ENCODE data around the gene CD164L2. TPM values are rescaled to one million over a fixed set of nuclear protein-coding genes. Genes with fewer than 3 reads are reported as not detected.

The CD164L2 gene
- total RNA-seq, 3 donors from 2014 or later: not detected

DNA sequence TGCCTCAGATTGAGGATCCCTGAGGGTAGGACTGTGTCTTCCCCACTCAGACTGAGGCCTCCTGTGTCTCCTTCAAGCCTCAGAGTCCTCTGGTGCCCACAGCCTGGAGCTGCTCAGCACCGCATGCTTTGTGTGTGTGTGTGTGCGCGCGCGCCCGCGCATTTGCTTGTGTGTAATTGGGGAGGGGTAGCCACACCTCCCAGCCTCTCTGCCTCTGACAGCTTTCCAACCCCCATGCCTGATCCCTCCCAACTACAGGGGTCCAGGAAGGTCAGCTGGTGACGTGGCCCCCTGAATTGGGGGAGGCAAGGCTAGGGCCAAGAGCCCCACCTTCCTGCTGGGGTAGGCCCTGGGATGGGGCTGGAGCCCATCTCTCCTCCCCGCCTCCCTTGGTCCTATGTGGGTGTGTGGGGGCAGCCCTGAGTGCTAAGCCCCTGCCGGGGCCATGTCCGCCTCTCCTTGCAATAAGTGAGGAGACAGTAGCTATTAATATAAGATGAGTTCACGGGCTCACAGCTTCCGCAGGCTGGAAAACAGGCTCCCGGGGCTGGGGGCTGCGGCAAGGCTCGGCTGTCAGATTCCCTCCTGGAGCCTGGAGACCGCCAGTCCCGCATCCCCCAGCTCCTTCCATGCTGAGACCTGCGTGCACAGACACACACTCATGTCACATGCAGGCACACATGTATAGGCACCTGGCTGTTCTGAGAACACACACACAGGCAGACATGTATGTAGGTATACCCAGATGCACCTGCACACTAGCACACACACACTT lies 16.3 kb upstream of the CD164L2 start:
- no peak for DNase-seq
- Mint-ChIP-seq H3K4me3 (no peak overlapping the region), H3K27me3 (ENCODE audit: low read depth) (no peaks in the 10 kb centered on the region), H3K36me3 (ENCODE audit: insufficient read depth) (no peaks in the 10 kb centered on the region), H3K9me3 (no peaks in the 10 kb centered on the region), H3K4me1 (ENCODE audit: low read depth) (peaks cover 26% of the 10 kb centered on the region)
- no peak for ATAC-seq

DNA sequence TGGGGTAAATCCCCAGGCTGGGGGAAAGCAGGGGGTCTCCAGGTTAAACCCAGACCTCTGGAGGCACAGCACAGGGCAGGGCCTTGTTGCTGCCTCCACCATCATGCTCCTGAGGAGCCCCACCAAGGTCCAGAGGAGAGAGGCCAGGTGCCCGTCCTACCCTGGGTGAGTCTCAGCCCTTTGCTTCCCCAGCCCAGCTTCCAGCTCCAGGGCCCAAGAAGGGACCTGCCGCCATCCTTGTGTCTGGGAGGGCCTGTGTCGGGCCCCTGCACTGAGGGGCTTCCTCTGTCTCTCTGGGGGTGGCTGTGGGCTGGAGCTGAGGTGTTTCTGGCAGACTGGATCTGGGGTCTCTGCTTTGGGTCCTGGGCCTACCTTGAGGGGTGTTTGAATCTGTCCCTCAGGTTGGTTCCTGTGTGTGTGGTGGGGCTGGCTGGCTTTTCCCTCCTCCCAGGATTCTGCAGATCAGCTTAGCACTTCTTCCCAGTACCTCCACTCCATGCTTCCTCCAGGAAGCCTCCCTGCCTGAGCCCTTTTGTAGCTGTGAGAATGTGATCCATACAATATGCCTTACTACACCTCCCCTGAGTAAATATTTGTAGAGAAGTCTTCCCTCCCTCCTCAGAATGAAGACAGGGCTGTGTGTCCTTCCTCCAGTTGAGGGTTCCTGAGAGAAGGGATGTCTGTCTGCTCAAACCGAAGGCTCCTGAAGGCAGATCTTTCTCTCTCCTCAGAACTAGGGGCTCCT lies 15.4 kb upstream of the CD164L2 start:
- no peak for DNase-seq

DNA sequence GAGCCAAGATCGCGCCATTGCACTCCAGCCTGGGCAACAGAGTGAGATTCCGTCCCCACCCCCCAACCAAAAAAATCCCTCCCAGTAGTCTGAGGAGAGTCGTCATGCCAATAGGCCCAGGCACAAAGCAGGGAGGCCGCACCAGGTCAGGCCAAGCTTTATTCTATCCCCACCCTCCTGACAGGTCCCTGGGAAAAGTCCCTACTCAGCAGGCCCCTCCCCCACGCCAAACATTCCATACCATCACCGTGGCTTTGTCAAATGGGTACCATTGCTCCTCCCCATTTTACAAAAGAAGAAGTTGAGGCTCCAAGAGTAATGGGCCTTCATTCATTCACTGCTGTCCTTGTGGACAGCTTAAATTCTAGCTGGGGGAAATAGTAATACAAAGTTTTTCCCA lies 14.6 kb upstream of the CD164L2 start:
- no peaks in the 10 kb centered on the region for H3K27me3 Mint-ChIP-seq (ENCODE audit: low read depth)
- no peak overlapping the region for H3K4me3 Mint-ChIP-seq
- no peaks in the 10 kb centered on the region for H3K36me3 Mint-ChIP-seq (ENCODE audit: insufficient read depth)
- DNase-seq: no peak
- ATAC-seq: no peak
- H3K9me3 Mint-ChIP-seq: no peaks in the 10 kb centered on the region
- peaks cover 12% of the 10 kb centered on the region for H3K4me1 Mint-ChIP-seq (ENCODE audit: low read depth)

More for the DNA sequence above, 15.4 kb upstream of the CD164L2 start:
- ATAC-seq: no peak
- H3K36me3 Mint-ChIP-seq (ENCODE audit: insufficient read depth): no peaks in the 10 kb centered on the region
- peaks cover 19% of the 10 kb centered on the region for H3K4me1 Mint-ChIP-seq (ENCODE audit: low read depth)
- no peak overlapping the region for H3K4me3 Mint-ChIP-seq
- H3K27me3 Mint-ChIP-seq (ENCODE audit: low read depth): no peaks in the 10 kb centered on the region
- no peaks in the 10 kb centered on the region for H3K9me3 Mint-ChIP-seq

DNA sequence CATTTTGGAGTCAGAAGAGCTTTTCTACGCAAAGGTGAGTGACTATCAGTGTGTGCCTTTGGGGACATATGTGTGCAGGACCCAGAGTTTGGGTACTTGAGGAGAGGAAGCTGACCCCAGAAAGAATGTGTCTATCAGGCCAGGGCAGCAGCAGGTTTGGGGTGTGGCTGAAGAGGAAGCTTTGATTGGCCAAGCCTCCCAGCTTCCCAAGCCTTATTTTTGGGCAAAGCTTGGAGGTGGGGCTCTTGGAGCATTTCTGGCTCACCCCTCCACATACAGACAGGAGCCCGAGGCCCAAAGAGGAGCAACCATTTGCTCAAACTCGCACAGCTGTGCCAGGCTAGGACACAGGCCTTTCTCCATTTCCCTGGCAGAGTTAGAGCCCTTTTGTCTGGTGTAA lies 14.0 kb upstream of the CD164L2 start:
- H3K4me1 Mint-ChIP-seq (ENCODE audit: low read depth): peaks cover 10% of the 10 kb centered on the region
- no peaks in the 10 kb centered on the region for H3K27me3 Mint-ChIP-seq (ENCODE audit: low read depth)
- no peak overlapping the region for H3K4me3 Mint-ChIP-seq
- ATAC-seq: no peak
- no peaks in the 10 kb centered on the region for H3K36me3 Mint-ChIP-seq (ENCODE audit: insufficient read depth)
- no peaks in the 10 kb centered on the region for H3K9me3 Mint-ChIP-seq
- DNase-seq: no peak

DNA sequence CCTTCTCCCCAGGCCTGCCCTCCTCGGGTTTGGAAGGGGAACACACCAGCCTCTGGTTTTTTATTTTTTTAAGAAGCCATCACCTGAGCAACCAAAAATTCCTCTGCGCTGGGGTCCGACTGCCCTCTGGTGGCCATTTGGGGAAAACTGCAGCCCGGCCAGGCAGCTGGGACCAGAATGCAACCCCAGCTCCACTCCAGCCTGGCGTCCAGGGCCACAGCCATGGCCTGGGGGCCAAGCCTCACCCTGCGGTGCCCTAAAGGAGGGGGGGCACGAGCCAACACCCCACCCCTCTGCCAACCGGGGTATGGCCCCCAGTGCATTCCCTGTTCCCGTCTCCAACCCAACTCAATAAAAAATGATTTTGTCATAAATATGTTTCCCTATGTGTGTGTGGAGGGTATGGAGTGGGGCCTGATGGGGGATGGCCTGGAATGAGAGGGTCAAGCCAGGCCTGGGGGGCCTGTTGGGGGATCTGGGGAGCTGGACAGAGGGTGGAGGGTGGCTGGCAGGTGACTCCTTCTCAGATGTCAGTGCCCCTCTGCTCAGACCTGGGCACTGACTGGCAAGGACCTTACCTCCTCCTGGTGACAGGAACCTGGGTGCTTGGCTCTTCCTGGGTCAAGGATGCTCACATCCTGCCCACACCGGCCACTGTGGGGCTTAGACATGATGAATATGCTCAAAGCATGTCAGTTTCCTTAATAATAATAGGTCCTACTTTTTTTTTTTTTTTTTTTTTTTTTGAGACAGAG lies 12.5 kb upstream of the CD164L2 start:
- ATAC-seq (peak; percentile 18 to 26), DNase-seq (peak; percentile 78)
- no peaks in the 10 kb centered on the region for H3K27me3 Mint-ChIP-seq (ENCODE audit: low read depth)
- no peaks in the 10 kb centered on the region for H3K36me3 Mint-ChIP-seq (ENCODE audit: insufficient read depth)
- no peak overlapping the region for H3K4me3 Mint-ChIP-seq
- H3K4me1 Mint-ChIP-seq (ENCODE audit: low read depth): peaks cover 14% of the 10 kb centered on the region
- H3K9me3 Mint-ChIP-seq: no peaks in the 10 kb centered on the region

DNA sequence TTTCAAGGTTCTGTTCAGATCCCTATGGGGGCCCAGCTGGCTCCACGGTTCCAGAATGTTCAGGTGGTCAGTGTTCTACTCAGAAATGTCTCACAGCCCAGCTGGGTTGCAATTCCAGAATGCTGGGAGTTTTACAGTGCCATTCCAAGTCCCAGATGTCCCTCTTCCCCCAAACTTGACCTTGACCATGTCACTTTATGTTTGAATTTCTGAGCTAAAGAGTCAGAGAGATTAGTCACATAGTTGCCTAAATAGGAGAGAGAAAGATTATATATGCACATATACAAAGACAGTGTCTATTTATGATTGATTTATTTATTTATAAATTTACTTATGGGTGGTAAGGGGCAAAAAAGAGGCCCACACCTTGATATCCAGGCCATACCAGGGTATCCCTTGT lies 11.8 kb upstream of the CD164L2 start:
- ATAC-seq (no peak), DNase-seq (no peak)
- H3K36me3 Mint-ChIP-seq (ENCODE audit: insufficient read depth): no peaks in the 10 kb centered on the region
- H3K4me3 Mint-ChIP-seq: no peak overlapping the region
- no peaks in the 10 kb centered on the region for H3K9me3 Mint-ChIP-seq
- H3K4me1 Mint-ChIP-seq (ENCODE audit: low read depth): peaks cover 14% of the 10 kb centered on the region
- no peaks in the 10 kb centered on the region for H3K27me3 Mint-ChIP-seq (ENCODE audit: low read depth)

DNA sequence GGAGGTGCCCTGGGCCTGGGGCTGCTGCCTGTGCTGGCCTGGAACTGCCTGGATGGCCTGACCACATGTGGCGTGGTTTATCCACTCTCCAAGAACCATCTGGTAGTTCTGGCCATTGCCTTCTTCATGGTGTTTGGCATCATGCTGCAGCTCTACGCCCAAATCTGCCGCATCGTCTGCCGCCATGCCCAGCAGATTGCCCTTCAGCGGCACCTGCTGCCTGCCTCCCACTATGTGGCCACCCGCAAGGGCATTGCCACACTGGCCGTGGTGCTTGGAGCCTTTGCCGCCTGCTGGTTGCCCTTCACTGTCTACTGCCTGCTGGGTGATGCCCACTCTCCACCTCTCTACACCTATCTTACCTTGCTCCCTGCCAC lies 11.1 kb upstream of the CD164L2 start:
- DNase-seq (no peak), ATAC-seq (no peak)
- H3K36me3 Mint-ChIP-seq (ENCODE audit: insufficient read depth): no peaks in the 10 kb centered on the region
- H3K27me3 Mint-ChIP-seq (ENCODE audit: low read depth): no peaks in the 10 kb centered on the region
- peaks cover 14% of the 10 kb centered on the region for H3K4me1 Mint-ChIP-seq (ENCODE audit: low read depth)
- no peak overlapping the region for H3K4me3 Mint-ChIP-seq
- no peaks in the 10 kb centered on the region for H3K9me3 Mint-ChIP-seq

DNA sequence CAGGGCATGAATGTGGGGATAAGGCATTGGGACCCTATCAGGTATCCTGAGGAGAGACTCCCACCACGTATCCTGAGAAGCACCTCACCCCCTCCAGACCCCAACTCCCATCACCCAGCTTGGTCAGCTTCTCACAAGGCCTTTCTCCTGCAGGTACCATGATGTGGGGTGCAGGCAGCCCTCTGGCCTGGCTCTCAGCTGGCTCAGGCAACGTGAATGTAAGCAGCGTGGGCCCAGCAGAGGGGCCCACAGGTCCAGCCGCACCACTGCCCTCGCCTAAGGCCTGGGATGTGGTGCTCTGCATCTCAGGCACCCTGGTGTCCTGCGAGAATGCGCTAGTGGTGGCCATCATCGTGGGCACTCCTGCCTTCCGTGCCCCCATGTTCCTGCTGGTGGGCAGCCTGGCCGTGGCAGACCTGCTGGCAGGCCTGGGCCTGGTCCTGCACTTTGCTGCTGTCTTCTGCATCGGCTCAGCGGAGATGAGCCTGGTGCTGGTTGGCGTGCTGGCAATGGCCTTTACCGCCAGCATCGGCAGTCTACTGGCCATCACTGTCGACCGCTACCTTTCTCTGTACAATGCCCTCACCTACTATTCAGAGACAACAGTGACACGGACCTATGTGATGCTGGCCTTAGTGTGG lies 10.6 kb upstream of the CD164L2 start:
- ATAC-seq: no peak
- Mint-ChIP-seq H3K4me1 (ENCODE audit: low read depth) (peaks cover 14% of the 10 kb centered on the region), H3K9me3 (no peaks in the 10 kb centered on the region), H3K27me3 (ENCODE audit: low read depth) (no peaks in the 10 kb centered on the region), H3K36me3 (ENCODE audit: insufficient read depth) (no peaks in the 10 kb centered on the region), H3K4me3 (peak overlapping the region; percentile 75)
- DNase-seq: no peak

DNA sequence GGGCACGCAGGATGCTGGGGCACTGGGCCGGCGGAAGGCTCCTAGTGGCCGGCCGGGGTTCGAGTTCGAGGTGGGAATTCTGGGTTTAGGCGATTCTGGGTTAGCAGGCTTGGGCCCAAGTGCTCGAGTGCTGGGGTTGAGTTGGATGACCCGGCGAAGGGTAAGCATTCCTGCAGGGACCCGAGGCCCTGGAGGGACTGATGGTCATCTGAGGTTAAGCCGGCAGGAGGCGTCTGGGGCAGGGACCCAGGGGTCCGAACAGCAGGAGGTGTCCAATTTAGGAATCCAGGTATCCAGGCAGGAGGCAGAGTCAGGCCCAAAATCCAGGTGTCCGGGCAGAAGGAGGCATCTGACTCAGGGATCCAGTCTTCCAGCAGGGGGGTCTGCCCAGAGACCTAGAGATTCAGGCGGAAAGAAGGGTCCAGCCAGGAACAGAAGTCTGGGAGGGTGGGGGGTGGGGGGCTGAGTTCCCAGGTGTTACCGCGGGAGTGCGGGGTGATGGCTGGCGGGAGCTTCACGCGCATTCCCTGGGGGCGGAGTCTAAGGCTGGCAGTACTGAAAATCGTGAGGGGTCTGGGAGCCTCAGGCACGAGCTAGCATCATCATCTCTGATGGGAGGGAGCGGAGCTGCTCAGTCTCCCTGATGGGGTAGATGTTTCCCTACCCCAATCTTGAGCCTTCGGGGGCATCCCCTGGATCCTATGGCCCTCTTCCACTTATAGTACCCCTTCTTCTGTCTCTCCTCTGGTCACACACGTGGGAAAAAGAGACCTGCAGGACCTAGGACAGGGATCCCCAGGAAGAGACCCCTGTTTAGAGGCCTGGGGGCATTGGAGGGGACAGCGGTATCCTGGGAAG lies 9.9 kb upstream of the CD164L2 start:
- ATAC-seq (peak in 1 of 2 donors; percentile 1), DNase-seq (no peak)
- Mint-ChIP-seq H3K9me3 (no peaks in the 10 kb centered on the region), H3K4me1 (ENCODE audit: low read depth) (peaks cover 17% of the 10 kb centered on the region), H3K4me3 (peak overlapping the region; percentile 75), H3K36me3 (ENCODE audit: insufficient read depth) (no peaks in the 10 kb centered on the region), H3K27me3 (ENCODE audit: low read depth) (no peaks in the 10 kb centered on the region)

DNA sequence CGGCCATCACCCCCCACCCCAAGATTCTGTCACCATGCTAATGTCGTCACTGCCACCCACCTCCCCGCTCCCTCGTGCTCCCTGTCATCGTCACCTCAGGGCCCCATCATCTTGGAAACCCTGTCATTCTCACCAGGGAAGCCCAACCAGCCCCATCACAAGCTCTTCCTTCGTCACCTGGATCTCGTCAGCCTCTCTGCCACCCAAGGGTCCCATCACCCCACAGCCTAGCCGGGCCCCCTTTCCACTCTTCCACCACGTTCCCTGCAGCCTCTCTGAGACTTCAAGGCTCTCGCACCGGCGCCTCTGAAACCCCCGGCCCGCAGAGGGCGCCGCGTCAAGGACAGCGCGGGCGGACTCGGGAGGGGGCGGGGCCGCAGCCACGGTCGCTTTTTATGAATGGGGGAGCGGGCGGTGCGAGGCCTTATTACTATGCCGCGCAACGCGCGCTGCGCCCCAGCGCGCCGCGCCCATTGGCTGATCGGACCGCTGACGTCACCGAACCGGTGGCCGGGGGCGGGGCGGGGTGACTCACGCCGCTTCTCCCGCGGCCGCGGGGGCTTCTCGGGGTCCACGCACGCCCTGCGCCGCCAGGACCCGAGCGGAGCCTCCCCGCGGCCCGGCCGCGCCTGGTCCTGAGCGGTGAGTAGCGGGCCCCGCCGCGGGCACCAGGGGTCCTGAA lies 9.1 kb upstream of the CD164L2 start, which contains the start of gene GPR3:
GPR3 (plus strand) TSS at position 527 of the 682 bp plus-strand sequence. CDS start 1,177 bp downstream, outside the sequence.
- peak; percentile 94 for ATAC-seq
- peak within 1 kb of the TSS; percentile 82 for H3K4me3 Mint-ChIP-seq
- H3K4me1 Mint-ChIP-seq (ENCODE audit: low read depth): peaks cover 17% of the 10 kb centered on the region
- no peaks in the 10 kb centered on the region for H3K9me3 Mint-ChIP-seq
- DNase-seq: peak; percentile 94
- H3K36me3 Mint-ChIP-seq (ENCODE audit: insufficient read depth): no peaks in the 10 kb centered on the region
- no peaks in the 10 kb centered on the region for H3K27me3 Mint-ChIP-seq (ENCODE audit: low read depth)

DNA sequence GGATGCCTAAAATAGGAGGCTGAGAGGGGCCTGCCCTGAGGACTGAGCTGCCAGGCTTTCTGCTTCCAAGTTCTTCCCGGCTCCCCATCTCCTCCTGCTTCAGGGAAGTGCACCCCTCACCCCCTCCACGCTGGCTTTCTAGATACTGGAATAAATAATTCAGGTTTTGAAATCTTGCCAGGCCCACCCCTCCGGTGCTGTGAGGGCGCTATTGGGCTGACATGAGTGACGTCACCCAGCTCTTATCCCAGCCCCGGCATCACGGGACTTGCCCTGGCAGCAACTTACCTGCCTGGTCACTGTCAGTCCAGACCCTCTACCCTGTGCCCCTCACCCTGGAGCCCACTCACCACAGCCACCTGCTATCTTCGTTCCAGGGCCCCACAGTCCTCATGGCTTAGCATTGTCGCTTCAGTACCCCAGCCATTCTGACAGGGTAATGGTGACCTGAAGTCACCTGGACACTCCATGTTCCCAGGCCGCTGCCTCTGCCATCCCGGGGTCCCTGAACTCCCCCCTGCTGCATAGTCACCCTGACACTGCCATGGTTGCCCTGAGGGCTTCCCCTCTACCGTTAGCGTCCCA lies 8.5 kb upstream of the CD164L2 start:
- DNase-seq: peak; percentile 22
- peaks cover 17% of the 10 kb centered on the region for H3K4me1 Mint-ChIP-seq (ENCODE audit: low read depth)
- H3K9me3 Mint-ChIP-seq: no peaks in the 10 kb centered on the region
- H3K27me3 Mint-ChIP-seq (ENCODE audit: low read depth): no peaks in the 10 kb centered on the region
- ATAC-seq: no peak
- H3K36me3 Mint-ChIP-seq (ENCODE audit: insufficient read depth): no peaks in the 10 kb centered on the region
- H3K4me3 Mint-ChIP-seq: peak overlapping the region; percentile 82

DNA sequence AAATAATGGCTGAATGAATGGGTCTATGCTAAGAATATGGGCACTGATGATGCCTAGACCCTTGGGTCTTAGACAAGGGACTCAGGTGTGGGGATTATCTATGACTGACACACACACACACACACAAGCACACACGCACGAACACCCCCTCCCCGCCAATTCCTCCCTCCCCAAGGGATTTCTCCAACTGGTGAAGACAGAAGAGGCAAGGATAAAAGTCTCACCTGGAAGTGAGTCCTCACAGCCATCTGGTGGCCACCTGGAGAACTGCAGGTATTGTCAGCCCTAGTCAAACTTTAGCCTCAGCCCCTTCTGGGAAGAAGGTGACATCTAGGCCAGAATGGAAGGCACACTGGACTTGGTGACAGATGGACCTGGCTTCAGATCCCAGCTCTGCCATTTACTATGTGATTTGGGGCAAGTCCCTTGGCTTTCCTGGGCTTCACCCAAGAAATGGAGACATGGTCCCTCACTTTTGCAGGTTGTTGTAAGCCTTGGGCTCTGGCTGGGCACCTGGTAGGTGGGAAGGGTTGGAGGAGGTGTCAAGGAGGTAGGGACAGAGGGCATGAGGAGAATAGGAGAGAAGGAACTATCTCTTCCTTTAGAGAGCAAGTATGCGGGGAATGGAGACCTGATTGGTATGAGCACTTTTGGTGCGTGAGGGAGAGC lies 5.3 kb upstream of the CD164L2 start:
- H3K9me3 Mint-ChIP-seq: no peaks in the 10 kb centered on the region
- no peaks in the 10 kb centered on the region for H3K36me3 Mint-ChIP-seq (ENCODE audit: insufficient read depth)
- ATAC-seq (no peak), DNase-seq (peak; percentile 77)
- H3K4me3 Mint-ChIP-seq: no peak overlapping the region
- peaks cover 13% of the 10 kb centered on the region for H3K4me1 Mint-ChIP-seq (ENCODE audit: low read depth)
- H3K27me3 Mint-ChIP-seq (ENCODE audit: low read depth): no peaks in the 10 kb centered on the region
